Epithelial cell of esophagus (primary cell): Measurements from ENCODE around the gene CCDC6.

Experiments
- DNase-seq: peaks from one replicate; pipeline ENCODE4 v3.0.0; 2010; ENCODE audit warnings: low read depth
- H3K4me3 ChIP-seq: 2 replicates; pipeline ENCODE4 v1.5.1; 2011; ENCODE audit warnings: mild to moderate bottlenecking, low read length, control low read depth
- CTCF ChIP-seq: IDR thresholded peaks from 2 replicates; pipeline ENCODE4 v1.5.1; 2011; ENCODE audit warnings: low read depth, mild to moderate bottlenecking, low read length, control low read depth, inconsistent platforms; ENCODE audit not compliant: insufficient read depth; ENCODE audit errors: missing control alignments

Gene CCDC6

GRCh38 chr10:59823111-59823510 lies 83.2 kb downstream of the CCDC6 start:
- no peak for DNase-seq
- H3K4me3 ChIP-seq: no peak overlapping the region
- TF ChIP-seq CTCF: no peak

GRCh38 chr10:59820471-59820870 lies 85.9 kb downstream of the CCDC6 start:
- TF ChIP-seq CTCF: no peak
- H3K4me3 ChIP-seq: no peak overlapping the region
- no peak for DNase-seq

- DNase-seq: no peak
- no peak for TF ChIP-seq CTCF
- no peak overlapping the region for H3K4me3 ChIP-seq
Observed at GRCh38 chr10:59819683-59820082, 86.7 kb downstream of the CCDC6 start.

- no peak for DNase-seq
- H3K4me3 ChIP-seq: no peak overlapping the region
- TF ChIP-seq CTCF: no peak
Observed at GRCh38 chr10:59819265-59819664, 87.1 kb downstream of the CCDC6 start.

- no peak overlapping the region for H3K4me3 ChIP-seq
- DNase-seq: no peak
- TF ChIP-seq CTCF: no peak
Observed at GRCh38 chr10:59817773-59818172, 88.6 kb downstream of the CCDC6 start.

- no peak overlapping the region for H3K4me3 ChIP-seq
- DNase-seq: no peak
- TF ChIP-seq CTCF: no peak
Observed at GRCh38 chr10:59814878-59815277, 91.5 kb downstream of the CCDC6 start.

- TF ChIP-seq CTCF: no peak
- no peak for DNase-seq
Observed at GRCh38 chr10:59812519-59813122, 93.7 kb downstream of the CCDC6 start.

More at GRCh38 chr10:59812519-59813122, 93.7 kb downstream of the CCDC6 start:
- no peak overlapping the region for H3K4me3 ChIP-seq
